Activated CD4-positive, alpha-beta T cell treated with anti-CD3 and anti-CD28 coated beads, Interleukin-2, Interleukin-4, amounts not matched to agents 100 ng/mL and 50 ng/mL, durations not matched to agents 16 hours and 8 hours (primary cell): Measurements from ENCODE around the gene AP3D1.
"Not testable (repeated sequence)": the region's sequence is repeated elsewhere in the genome, so short reads cannot be mapped to it uniquely, and the experiment has no call there.

Experiments used
- DNase-seq: peaks from one replicate; pipeline ENCODE4 v3.0.0-alpha.2; 2020; ENCODE audit warnings: low spot score

Gene AP3D1

DNA sequence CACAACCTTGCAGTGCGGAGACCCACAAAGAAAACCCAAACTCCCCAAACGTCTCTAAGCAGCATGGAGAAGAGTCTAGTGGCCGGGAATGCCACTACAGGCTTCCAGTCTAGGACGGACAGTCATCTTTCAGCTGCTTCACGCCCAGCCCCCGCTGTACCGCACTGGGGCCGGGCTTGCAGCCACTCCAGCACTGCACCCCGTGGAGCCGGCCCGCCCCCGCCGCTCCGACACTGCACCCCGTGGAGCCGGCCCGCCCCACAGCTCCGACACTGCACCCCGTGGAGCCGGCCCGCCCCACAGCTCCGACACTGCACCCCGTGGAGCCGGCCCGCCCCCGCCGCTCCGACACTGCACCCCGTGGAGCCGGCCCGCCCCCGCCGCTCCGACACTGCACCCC, 23.1 kb downstream of the AP3D1 start:
- DNase-seq: not testable (repeated sequence)

- no peak for DNase-seq
These were observed 23.6 kb downstream of the AP3D1 start for GRCh38 chr19:2127758-2128157.

DNA sequence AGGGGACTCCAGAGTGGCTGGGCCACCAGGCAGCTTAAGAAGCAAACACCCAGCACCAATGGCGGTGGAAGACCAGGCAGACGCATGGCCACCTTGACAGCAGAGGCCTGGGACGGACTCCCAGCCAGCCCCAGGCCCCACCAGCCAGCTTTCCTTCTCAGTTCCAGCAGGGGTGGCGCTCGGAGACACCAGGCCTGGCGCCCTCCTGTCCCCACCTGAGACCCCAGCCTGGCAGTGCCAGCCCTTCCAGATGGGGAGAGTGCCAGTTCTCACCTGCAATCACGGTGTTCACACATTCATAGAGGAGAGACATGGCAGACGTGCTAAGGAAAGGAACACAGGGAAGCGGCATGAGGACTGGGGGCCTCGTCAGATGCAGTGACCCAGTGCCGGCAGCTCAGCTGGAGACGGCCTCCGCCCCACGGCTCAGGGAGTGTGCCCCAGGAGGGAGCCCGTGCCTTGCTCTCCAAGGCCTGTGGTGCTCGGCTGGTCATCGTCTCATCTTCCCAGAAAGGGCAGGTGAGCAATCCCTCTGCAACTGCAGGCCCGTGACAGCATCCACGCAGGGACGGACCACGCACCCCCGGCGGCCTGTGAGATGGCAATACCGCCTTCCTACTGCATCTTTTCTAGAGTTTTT, 24.4 kb downstream of the AP3D1 start:
- no peak for DNase-seq

DNA sequence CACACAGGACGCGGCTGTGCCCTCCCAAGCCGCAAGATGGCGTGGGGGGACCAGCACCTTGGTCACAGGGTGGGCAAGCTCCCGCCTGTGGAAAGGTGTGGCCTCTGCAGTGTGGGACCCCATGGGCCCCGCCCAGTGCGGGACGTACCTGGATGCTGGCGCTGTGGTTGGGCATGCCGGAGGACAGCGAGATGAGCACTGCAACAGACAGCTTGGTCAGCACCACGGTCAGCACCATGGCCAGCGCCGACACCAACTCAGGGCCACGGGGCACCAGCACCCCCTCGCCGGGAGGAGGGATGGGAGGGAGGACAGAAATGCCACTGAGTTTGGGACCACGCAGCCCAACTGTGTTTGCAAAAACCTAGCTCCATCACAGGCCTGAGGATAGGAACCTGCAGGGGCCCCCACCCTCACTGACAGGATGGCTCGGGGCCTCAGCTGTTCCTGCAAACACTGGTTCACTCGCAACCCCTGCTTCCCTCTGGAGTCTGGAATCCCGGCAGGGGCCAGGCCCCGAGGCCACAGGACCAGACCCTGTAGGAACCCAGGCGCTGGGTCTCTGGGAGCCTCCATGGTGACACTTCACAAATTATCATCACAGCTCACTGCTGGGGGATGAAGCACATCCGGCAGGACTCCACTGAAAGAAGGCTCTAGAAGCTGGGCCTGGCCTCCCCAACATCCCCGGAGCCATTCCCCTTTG, 27.5 kb downstream of the AP3D1 start:
- no peak for DNase-seq

GRCh38 chr19:2122982-2123381, 28.4 kb downstream of the AP3D1 start:
- DNase-seq: no peak

- no peak for DNase-seq
These were observed 29.1 kb downstream of the AP3D1 start for GRCh38 chr19:2122251-2122650.

- no peak for DNase-seq
These were observed 29.8 kb downstream of the AP3D1 start for GRCh38 chr19:2121416-2122051.

DNA sequence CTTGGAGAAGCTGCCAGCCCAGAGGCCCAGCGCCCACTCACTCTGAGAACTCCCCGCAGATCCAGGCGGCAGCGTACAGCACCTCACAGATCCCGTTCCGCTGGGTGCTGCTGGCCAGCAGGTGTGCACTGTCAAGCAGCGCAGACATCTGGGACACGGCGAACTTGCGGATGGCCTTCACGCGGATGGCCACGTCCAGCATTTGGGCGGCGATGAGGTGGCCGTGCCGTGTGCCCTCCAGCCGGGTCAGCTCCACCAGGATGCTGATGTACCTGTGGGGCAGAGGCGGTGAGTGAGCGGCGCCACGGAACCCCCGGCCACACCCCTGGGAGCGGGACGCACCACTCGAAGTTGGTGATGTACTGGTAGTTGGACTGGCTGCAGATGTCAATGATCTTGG, 30.5 kb downstream of the AP3D1 start:
- no peak for DNase-seq

DNA sequence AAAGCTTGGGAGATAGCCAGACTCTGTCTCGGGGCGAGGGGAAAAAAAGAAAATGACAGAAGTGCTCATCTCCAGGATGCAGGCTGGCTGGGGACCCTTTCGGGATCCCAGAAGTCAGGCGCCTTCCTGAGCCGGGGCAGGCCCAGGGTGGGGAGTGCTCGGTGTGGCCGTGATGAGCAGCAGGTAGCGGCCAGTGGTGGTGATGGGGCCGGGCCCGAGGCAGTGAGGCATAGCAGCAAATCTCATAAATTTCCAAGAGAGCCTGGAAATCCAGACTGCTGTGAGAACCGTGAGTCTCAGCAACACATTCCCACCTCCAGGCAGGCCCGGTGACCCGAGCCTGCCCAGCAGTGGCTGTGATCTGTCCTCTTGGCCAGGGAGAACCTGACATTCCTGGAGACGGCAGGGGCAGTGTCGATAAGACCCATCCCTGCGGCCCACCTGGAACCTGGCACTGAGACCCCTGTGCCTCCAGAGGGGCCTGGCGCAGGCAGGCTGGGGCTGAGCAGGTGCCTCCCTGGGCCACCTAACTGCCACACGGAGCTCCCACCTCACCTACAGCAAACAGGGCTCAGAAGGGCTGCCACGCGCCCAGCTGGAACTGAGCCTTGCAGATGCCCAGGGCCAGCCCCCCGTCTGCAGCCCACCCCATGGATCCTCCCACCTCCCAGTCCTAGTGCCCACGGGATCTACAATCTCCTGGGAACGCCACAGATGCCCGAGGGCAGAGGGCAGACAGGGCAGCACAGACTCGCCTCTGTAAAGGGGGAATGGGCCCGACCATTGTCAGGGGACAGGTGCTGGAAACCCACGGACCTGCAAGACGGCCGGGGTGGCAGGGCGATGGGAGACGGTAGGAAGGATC, 31.2 kb downstream of the AP3D1 start:
- DNase-seq: no peak

- DNase-seq: no peak
These were observed 32.9 kb downstream of the AP3D1 start for GRCh38 chr19:2118438-2118837.

- no peak for DNase-seq
These were observed 34.0 kb downstream of the AP3D1 start for GRCh38 chr19:2117215-2117960.

- DNase-seq: no peak
These were observed 34.9 kb downstream of the AP3D1 start for GRCh38 chr19:2116507-2116906.

- no peak for DNase-seq
These were observed 35.4 kb downstream of the AP3D1 start for GRCh38 chr19:2115911-2116426.

DNA sequence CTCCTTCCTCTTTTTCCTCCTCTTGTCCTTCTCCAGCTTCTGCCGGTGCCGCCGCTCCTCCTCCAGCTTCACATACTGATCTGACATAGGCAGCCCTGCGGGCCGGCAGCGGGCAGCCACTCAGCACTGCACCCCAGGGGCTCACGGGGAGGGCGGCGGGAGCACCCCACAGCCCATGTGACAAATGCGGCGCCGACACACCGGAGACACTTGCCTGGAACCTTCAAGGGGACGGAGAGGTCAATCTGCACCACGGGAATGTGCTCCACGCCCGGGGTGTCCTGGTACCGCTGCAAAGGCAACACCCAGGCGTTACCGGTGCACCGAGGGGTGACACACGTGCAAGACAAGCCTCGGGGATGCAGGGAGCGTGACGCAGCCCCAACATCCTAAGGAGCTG, 36.0 kb downstream of the AP3D1 start:
- no peak for DNase-seq

GRCh38 chr19:2114821-2115220, 36.5 kb downstream of the AP3D1 start:
- no peak for DNase-seq

- DNase-seq: no peak
These were observed 37.1 kb downstream of the AP3D1 start for GRCh38 chr19:2114218-2114617.

- DNase-seq: no peak
These were observed 37.7 kb downstream of the AP3D1 start for GRCh38 chr19:2113439-2114211.

GRCh38 chr19:2112516-2113320, 38.6 kb downstream of the AP3D1 start:
- no peak for DNase-seq

DNA sequence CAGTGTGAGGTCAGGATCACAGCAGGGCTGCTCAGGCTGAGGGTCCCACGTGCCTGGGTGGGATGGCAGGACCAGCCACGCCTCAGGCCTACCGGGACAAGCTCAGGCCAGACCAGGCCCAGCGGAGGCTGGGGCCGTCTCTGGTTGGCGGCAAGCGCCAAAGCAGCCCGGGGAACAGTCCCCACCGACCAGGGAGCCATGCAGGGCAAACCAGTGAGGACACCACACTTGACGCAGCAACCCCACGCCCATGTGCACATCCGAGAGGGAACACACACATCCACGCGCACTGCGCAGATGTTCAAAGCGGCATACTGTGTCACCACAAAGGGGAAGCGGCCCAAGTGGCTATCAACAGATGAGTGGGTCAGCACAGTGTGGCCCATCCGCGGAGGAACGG, 39.5 kb downstream of the AP3D1 start:
- DNase-seq: no peak

DNA sequence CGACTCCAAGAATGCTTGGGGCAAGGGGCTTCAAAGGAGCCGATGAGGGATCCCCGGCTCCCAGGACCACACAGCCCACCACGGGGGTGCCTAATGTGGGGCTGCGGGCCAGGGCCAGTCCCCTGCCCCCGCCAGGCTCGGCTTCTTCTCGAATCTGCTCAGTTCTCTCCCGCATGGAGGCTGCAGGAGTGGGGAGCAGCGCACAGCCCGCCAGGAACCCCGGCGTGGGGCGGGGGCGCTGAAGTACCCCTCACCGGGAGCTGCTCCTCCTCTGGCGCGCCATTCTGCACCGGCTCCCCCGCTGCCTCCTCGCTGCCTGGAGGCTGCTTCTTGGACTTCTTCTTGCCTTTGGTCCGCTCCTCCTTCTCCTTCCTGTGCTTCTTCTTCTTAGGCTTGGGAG, 39.9 kb downstream of the AP3D1 start:
- no peak for DNase-seq
